ENCODE results near the gene NOC2L.

Gene NOC2L

GRCh38 chr1:916173-917075 lies 42.6 kb downstream of the NOC2L start:
- DNase-seq (ENCODE audit: low read depth): peak; percentile 75

- no peak for DNase-seq (ENCODE audit: low read depth)
Measured at GRCh38 chr1:915295-916172, 43.5 kb downstream of the NOC2L start.

GRCh38 chr1:914891-915280 lies 44.2 kb downstream of the NOC2L start:
- no peak for DNase-seq (ENCODE audit: low read depth)

- DNase-seq (ENCODE audit: low read depth): no peak
Measured at GRCh38 chr1:914131-914890, 44.7 kb downstream of the NOC2L start.

GRCh38 chr1:913491-914130 lies 45.4 kb downstream of the NOC2L start:
- DNase-seq (ENCODE audit: low read depth): no peak

- DNase-seq (ENCODE audit: low read depth): no peak
Measured at GRCh38 chr1:912740-913301, 46.2 kb downstream of the NOC2L start.

- DNase-seq (ENCODE audit: low read depth): no peak
Measured at GRCh38 chr1:911875-912739, 46.9 kb downstream of the NOC2L start.

- DNase-seq (ENCODE audit: low read depth): peak; percentile 88
Measured at GRCh38 chr1:910881-911721, 48.0 kb downstream of the NOC2L start.

- no peak for DNase-seq (ENCODE audit: low read depth)
Measured at GRCh38 chr1:910311-910880, 48.7 kb downstream of the NOC2L start.

GRCh38 chr1:909861-910310 lies 49.2 kb downstream of the NOC2L start:
- no peak for DNase-seq (ENCODE audit: low read depth)

- DNase-seq (ENCODE audit: low read depth): no peak
Measured at GRCh38 chr1:908661-909060, 50.4 kb downstream of the NOC2L start.

GRCh38 chr1:907611-908451 lies 51.2 kb downstream of the NOC2L start:
- DNase-seq (ENCODE audit: low read depth): no peak

- DNase-seq (ENCODE audit: low read depth): no peak
Measured at GRCh38 chr1:906600-907420, 52.2 kb downstream of the NOC2L start.

GRCh38 chr1:905811-906599 lies 53.1 kb downstream of the NOC2L start:
- DNase-seq (ENCODE audit: low read depth): no peak

- no peak for DNase-seq (ENCODE audit: low read depth)
Measured at GRCh38 chr1:905071-905749, 53.8 kb downstream of the NOC2L start.

All from amniotic epithelial cell (primary cell).